Activated CD4-positive, alpha-beta T cell treated with anti-CD3 and anti-CD28 coated beads for 4 hours (primary cell): ENCODE data around the gene TCFL5.

Experiments
- DNase-seq, 2 donors: peaks; one replicate each; pipeline ENCODE4 v3.0.0-alpha.2; 2020

TCFL5 gene

DNA sequence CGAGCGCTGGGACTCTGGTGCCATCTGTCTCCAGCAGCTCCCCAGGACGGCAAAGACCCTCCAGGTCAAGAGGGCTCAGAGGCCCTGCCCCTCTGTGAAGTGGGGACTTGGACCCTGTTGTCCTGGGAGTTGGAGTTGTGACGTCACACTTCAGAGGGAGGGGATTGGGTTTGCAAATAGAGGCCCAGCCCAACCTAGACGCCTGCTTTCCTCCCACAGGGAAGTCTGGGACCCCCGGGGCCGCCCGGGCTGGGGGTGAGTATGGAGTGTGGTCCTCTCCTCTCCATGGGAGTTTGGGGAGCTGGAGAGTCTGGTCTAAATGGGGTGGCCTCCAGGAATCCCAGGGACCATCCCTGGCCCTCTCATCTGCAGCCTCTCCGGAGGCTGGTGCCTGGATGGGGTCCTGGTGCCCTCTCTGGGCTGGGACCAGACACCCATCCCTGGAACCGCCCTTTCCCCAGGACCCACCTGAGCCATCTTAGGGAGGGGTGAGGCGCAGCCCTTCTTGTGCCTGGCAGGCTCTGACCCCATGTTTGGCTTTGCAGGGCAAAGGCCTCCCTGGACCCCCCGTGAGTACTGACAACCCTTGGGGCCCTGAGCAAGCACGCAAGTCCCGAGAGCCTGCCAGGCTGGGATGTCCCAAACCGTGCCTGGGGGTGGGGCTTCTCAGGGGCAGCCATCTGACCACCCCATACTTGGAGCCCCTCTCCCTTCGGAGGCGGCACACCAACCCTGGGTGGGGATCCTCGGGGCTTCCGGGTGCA, 40.5 kb downstream of the TCFL5 start:
- no peak for DNase-seq

GRCh38 chr20:62820208-62820961, 41.2 kb downstream of the TCFL5 start:
- DNase-seq: no peak

GRCh38 chr20:62819494-62820174, 42.0 kb downstream of the TCFL5 start:
- DNase-seq: no peak

DNA sequence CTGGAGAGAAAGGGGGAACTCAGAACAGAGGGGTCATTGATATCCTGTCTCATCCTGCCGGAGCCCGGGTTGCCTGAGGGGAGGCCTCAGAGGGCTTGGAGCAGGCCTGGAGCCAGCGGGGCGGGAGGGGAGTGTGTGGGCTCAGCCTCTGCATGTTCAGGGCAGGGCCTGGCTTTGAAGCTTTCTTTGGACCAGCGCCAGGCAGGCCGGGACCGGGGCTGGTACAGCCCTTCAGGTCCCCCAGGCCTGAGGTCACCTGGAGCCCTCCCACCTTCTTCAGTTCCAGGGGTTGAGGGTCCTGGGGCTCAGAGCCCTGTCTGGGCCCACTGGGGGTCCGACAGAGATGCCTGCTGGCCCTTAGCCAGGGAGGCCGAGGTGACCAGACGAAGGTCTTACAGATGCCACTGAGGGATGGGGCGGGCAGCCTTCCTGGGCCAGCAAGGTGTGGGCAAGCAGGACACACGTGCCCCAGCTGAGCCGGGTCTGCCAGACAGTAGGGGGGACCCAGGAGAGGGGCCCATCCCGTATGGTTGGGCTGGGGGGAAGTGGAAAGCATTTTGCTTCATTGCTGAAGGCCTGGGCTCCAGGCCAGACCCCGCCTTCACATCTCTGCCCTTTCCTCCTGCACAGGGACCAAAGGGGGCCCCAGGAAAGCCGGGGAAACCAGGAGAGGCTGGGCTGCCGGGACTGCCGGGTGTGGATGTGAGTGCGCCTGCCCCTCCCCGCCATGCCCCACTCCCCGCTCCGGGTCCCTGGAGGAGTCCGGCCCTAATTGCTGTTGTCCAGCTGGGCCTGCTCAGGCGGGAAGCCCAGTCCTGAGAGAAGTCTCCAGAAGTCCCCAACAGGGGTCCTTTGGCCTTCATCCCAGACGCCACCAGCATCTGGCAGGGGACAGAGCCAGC, 42.8 kb downstream of the TCFL5 start:
- DNase-seq: no peak

- no peak for DNase-seq
These were observed 43.5 kb downstream of the TCFL5 start for GRCh38 chr20:62817975-62818591.

- DNase-seq: no peak
These were observed 44.4 kb downstream of the TCFL5 start, which contains the start of gene COL9A3 for GRCh38 chr20:62816884-62817873. Gene COL9A3 (plus strand): TSS chr20:62817050. CDS start chr20:62817065, 15 bp downstream.

DNA sequence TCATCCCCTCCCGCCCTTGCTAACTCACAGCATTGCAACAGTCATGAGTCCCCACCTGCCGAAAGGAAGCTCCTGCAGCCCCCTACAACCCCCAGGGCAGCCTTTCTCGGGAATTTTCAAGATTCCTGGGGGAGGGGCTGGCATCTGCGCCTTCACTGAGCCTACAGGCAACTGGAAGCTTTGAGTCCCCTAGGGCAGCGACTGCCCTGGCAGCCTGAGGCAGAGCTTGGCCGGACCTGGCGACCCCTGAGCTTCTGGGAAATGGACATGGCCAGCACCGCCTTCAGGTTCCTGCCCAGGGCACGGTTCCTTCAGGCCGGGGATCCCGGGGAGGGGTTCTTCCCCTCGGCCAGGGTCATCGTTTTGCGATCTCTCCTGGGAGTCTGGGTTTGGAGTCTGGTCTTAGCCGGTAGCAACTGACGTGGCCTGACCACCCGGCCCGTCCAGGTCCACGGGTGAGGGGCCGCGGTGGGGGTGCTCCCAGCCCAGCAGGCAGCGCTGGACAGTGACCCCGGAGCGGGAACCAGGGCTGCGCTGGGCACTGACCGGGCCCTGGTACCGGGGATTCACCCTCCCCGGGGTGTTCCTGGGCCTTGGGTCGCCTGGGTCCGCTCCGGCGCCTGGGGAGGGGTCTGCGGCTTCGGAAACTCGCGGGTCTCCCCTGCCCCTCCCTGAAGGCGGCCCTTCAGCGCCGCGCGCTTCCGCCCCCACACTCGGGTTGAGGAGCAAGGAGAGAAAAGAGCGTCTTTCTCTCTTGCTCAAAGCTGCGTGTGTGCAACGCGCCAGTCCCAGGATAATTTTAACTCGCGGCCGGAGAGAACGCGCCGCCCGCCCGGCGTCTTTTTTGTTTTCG, 45.4 kb downstream of the TCFL5 start:
- DNase-seq: no peak

GRCh38 chr20:62815066-62815991, 46.3 kb downstream of the TCFL5 start:
- DNase-seq: no peak

GRCh38 chr20:62814709-62815065, 46.9 kb downstream of the TCFL5 start:
- no peak for DNase-seq

- no peak for DNase-seq
These were observed 47.4 kb downstream of the TCFL5 start for GRCh38 chr20:62814060-62814708.

DNA sequence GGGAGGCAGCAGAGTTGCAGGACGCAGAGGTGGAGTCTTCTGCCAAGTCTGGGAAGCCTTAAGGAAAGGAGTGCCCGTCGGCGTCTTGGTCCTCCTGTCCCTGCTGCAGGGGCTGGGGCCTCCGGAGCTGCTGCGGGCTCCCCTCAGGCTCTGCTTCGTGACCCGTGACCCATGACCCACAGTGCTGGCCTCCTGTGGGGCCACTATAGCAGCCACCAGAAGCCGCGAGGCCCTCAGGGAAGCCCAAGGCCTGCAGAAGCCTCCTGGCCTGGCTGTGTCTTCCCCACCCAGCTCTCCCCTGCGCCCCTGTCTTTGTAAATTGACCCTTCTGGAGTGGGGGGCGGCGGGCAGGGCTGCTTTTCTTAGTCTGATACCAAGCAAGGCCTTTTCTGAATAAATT, 48.0 kb downstream of the TCFL5 start:
- no peak for DNase-seq

GRCh38 chr20:62812907-62813200, 48.8 kb downstream of the TCFL5 start:
- no peak for DNase-seq

GRCh38 chr20:62812181-62812906, 49.3 kb downstream of the TCFL5 start:
- DNase-seq: no peak

GRCh38 chr20:62811720-62812119, 49.9 kb downstream of the TCFL5 start:
- DNase-seq: no peak

DNA sequence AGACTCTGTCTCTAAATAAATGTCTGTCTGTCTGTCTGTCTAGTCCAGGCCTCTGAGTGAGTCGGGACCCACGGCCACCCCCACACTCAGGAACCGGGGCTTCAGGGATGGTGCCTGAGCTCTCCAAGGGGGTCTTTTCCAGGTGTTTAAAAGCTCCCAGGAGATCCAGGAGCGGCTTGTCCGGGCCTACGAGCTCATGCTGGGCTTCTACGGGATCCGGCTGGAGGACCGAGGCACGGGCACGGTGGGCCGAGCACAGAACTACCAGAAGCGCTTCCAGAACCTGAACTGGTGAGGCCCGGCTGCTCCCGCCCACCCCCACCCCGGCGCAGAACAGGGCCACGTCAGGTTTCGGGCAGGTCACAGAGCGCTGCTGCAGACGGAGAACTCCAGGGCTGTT, 50.3 kb downstream of the TCFL5 start:
- no peak for DNase-seq

GRCh38 chr20:62809530-62810428, 51.8 kb downstream of the TCFL5 start:
- DNase-seq: no peak
